ENCODE data around the gene TPCN1. TPM values are rescaled to one million over a fixed set of nuclear protein-coding genes. Genes with fewer than 3 reads are reported as not detected.

The TPCN1 gene
- total RNA-seq, 3 donors from 2014 or later = 89.9 to 133 (median 91.3) TPM

DNA sequence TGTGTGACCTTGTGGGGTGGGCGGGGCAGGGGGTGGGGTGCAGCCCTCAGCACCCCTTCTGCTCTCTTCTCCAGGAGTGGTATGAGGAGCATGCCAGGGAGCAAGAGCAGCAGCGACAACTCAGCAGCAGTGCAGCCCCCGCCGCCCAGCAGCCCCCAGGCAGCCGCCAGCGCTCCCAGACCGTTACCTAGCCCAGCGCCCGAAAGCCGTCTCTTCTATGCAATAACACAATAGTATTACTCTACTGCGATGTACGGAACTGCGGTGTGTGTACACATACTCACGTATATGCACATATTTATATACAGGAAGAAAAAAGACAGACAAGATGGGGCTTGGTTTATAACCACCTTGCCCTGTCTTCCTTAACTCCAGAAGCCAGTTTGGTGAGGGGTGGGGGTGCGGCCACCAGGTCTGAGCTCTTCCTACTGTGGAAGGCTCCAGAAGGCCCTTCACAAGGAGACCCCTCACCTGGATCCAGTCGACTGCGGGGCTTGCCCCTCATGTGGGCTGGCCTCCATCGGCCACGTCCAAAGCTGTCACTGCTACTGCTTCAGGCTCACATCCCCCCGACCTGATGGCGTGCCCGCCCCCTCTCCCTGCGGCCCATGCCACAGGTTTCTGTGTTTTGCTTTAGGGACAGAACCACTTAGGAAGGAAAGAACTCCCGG lies 74.8 kb downstream of the TPCN1 start:
- ATAC-seq (no peak), DNase-seq (no peak)
- Histone ChIP-seq H3K36me3 (ENCODE audit: low read depth) (peaks cover 13% of the 10 kb centered on the region), H3K9me3 (no peaks in the 10 kb centered on the region), H3K4me3 (no peak overlapping the region), H3K4me1 (ENCODE audit: low read depth) (peaks cover 9% of the 10 kb centered on the region)
- no peak for TF ChIP-seq CTCF (IDR thresholded peaks at IDR 0.05)
- intact Hi-C loops (cut with DNase I, micrococcal nuclease) = no loop called here

DNA sequence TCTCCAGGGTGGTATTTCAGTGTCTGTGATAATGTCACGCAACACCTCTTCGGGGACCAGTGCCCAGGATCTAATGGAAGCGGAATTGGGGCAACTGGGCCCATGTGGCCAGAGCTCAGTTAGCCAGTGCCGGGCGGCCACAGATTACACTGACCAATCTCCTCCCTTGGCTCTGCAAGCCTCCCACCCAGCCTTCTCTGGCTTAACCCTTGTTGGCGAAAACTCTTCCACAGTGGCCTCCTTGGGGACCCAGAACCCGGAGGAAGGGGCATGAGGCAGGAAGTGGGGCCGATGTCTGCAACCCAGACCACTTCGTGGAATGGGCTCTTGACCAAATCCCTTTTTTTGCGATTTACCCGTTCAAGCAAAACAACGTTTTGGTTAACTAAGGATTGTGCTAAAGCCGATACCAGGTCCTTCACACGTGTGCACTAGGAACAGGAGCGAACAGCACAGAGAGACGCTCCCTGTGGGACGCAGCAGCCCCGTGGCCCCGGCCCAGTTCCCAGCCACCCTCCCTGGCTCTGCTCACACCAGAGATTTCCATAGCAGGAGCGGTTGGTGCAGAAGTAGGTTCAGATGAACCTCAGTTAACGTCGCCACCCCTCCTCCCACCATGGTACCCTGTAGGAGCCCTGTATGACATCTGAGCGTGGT lies 75.4 kb downstream of the TPCN1 start:
- no peak for TF ChIP-seq CTCF (IDR thresholded peaks at IDR 0.05)
- peaks cover 9% of the 10 kb centered on the region for H3K4me1 ChIP-seq (ENCODE audit: low read depth)
- intact Hi-C loops (cut with DNase I, micrococcal nuclease) = no loop called here
- H3K36me3 ChIP-seq (ENCODE audit: low read depth) = peaks cover 10% of the 10 kb centered on the region
- ATAC-seq (no peak), DNase-seq (no peak)
- H3K9me3 ChIP-seq = no peaks in the 10 kb centered on the region
- H3K4me3 ChIP-seq = no peak overlapping the region

GRCh38 chr12:113297214-113297587 lies 75.9 kb downstream of the TPCN1 start:
- ATAC-seq = peak; percentile 3
- intact Hi-C loops (cut with DNase I, micrococcal nuclease) = no loop called here
- TF ChIP-seq CTCF (IDR thresholded peaks at IDR 0.05) = no peak

DNA sequence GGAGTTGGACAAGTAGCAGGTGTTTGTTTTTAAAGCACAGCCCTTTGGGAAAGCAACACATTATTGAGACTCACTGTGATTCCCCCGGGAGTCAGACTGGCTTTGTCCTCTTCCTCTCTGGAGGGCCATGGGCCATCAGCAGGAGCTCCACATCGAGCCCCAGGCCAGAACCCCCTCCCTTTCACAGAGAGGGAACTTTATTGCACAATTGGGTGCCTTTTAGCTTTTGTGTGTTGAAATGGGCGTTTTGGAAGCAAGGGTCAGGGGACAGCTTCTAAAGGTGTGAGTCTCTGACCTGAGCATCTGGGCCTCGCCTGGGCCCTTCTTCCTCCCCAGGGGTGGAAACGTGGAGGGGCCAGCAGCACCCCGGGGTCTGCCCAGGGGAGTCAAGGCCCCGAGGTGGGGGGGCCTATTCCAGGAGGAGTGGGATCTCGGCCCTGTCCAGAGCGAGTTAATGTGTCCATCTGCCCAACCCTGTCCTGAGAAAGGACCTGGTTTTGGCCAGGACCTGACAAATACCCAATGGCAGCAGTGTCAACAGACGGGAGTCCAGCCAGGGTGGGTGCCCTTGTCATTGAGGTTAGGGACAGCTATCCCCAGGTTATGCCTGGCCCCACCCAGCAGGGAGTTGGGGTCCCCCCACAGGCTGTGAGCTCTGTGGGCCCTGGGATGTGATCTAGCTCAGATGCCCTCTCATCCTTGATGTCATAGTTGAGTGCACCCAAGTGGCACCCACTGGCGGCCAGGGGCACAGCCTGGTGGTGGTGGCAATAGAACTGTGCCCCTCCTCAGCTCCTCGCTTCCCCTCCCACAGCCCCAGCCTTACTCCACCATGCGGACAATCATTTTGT lies 76.6 kb downstream of the TPCN1 start:
- no peak for ATAC-seq
- intact Hi-C loops (cut with DNase I, micrococcal nuclease) = no loop called here

More at GRCh38 chr12:113297214-113297587, 75.9 kb downstream of the TPCN1 start:
- Histone ChIP-seq H3K9me3 (no peaks in the 10 kb centered on the region), H3K36me3 (ENCODE audit: low read depth) (peaks cover 9% of the 10 kb centered on the region), H3K4me3 (no peak overlapping the region), H3K4me1 (ENCODE audit: low read depth) (peaks cover 9% of the 10 kb centered on the region)
- DNase-seq = no peak

DNA sequence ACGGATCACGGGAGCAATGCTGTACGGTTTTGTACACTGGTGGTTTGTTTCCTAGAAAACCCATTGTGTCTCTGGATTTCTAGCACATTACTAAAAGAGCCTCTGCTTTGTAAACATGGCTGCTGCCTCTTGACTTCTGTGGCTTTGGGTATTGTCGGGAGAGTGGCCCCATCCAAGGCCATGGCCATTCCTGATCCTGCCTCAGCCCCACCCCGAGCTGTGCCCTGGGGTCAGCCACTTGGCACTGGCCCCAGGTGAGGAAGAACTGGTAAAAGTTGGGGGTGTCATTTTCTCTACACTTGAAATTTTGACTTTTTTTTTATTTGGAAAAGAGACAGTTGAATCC lies 77.2 kb downstream of the TPCN1 start:
- Histone ChIP-seq H3K36me3 (ENCODE audit: low read depth) (no peaks in the 10 kb centered on the region), H3K9me3 (no peaks in the 10 kb centered on the region), H3K4me3 (no peak overlapping the region), H3K4me1 (ENCODE audit: low read depth) (peaks cover 9% of the 10 kb centered on the region)
- intact Hi-C loops (cut with DNase I, micrococcal nuclease) = no loop called here
- DNase-seq (peak in 1 of 3 donors; percentile 27), ATAC-seq (no peak)
- no peak for TF ChIP-seq CTCF (IDR thresholded peaks at IDR 0.05)

More for the DNA sequence above, 76.6 kb downstream of the TPCN1 start:
- peak in 1 of 3 donors; percentile 39 for DNase-seq
- TF ChIP-seq CTCF (IDR thresholded peaks at IDR 0.05) = no peak
- Histone ChIP-seq H3K9me3 (no peaks in the 10 kb centered on the region), H3K4me3 (no peak overlapping the region), H3K36me3 (ENCODE audit: low read depth) (peaks cover 5% of the 10 kb centered on the region), H3K4me1 (ENCODE audit: low read depth) (peaks cover 9% of the 10 kb centered on the region)

All from mucosa of descending colon (tissue), 3 donors.